Measurements from ENCODE around the gene MFSD6L.

Gene MFSD6L

GRCh38 chr17:8798846-8799569 lies at the start of gene MFSD6L:
Gene MFSD6L, minus strand, starts transcription at chr17:8799365. Its CDS starts 245 bp downstream, at chr17:8799120.
- no peak for DNase-seq

- DNase-seq: no peak
These were observed 48.7 kb upstream of the MFSD6L start for GRCh38 chr17:8847891-8848290.

- DNase-seq: no peak
These were observed 47.6 kb upstream of the MFSD6L start for GRCh38 chr17:8846768-8847211.

- DNase-seq: no peak
These were observed 45.4 kb upstream of the MFSD6L start for GRCh38 chr17:8844229-8845218.

GRCh38 chr17:8843344-8843743 lies 44.2 kb upstream of the MFSD6L start:
- DNase-seq: no peak

GRCh38 chr17:8841844-8842243 lies 42.7 kb upstream of the MFSD6L start:
- no peak for DNase-seq

- no peak for DNase-seq
These were observed 40.3 kb upstream of the MFSD6L start for GRCh38 chr17:8839410-8839935.

GRCh38 chr17:8838551-8839095 lies 39.5 kb upstream of the MFSD6L start:
- no peak for DNase-seq

- no peak for DNase-seq
These were observed 38.5 kb upstream of the MFSD6L start for GRCh38 chr17:8837563-8838075.

- no peak for DNase-seq
These were observed 37.8 kb upstream of the MFSD6L start for GRCh38 chr17:8836821-8837562.

- DNase-seq: no peak
These were observed 36.6 kb upstream of the MFSD6L start for GRCh38 chr17:8835631-8836364.

GRCh38 chr17:8835106-8835505 lies 35.9 kb upstream of the MFSD6L start:
- DNase-seq: no peak

- no peak for DNase-seq
These were observed 33.7 kb upstream of the MFSD6L start for GRCh38 chr17:8832711-8833352.

- DNase-seq: no peak
These were observed 32.2 kb upstream of the MFSD6L start for GRCh38 chr17:8831234-8831849.

GRCh38 chr17:8830141-8830540 lies 31.0 kb upstream of the MFSD6L start:
- DNase-seq: no peak

- no peak for DNase-seq
These were observed 30.1 kb upstream of the MFSD6L start for GRCh38 chr17:8829036-8829941.

GRCh38 chr17:8828517-8828875 lies 29.3 kb upstream of the MFSD6L start:
- no peak for DNase-seq

- no peak for DNase-seq
These were observed 27.8 kb upstream of the MFSD6L start for GRCh38 chr17:8826808-8827435.

- DNase-seq: no peak
These were observed 26.6 kb upstream of the MFSD6L start for GRCh38 chr17:8825802-8826201.

Measured in NCI-H2029 (cell line).